Liver (tissue), 9 donors: ENCODE data around the gene GREB1. TPM values are rescaled to one million over a fixed set of nuclear protein-coding genes. Genes with fewer than 3 reads are reported as not detected.

Experiments
- DNase-seq: peaks from one replicate; pipeline ENCODE4 v3.0.0-alpha.2; 2017; ENCODE audit warnings: low spot score
- H3K27ac ChIP-seq, 2 donors: one replicate each; pipeline ENCODE4 v1.7.0; 2013; ENCODE audit warnings: inconsistent platforms in 2 of 2, low read length in 2 of 2, control low read depth in 1 of 2, low read depth in 1 of 2, mild to moderate bottlenecking in 1 of 2
- H3K27me3 ChIP-seq, 4 donors: one replicate each; pipeline versions ENCODE4 v1.6.1 to v1.7.0; 2013; ENCODE audit warnings: low read length in 3 of 4, inconsistent platforms in 1 of 4, mild to moderate bottlenecking in 1 of 4, moderate library complexity in 1 of 4; ENCODE audit not compliant: control insufficient read depth in 4 of 4, insufficient read depth in 4 of 4
- H3K36me3 ChIP-seq, 4 donors: one replicate each; pipeline versions ENCODE4 v1.6.1 to v1.7.0; 2013; ENCODE audit warnings: low read length in 3 of 4, mild to moderate bottlenecking in 3 of 4, low read depth in 1 of 4, moderate library complexity in 1 of 4; ENCODE audit not compliant: control insufficient read depth in 4 of 4, insufficient read depth in 3 of 4
- H3K4me1 ChIP-seq, 4 donors: one replicate each; pipeline versions ENCODE4 v1.6.1 to v1.7.0; 2013; ENCODE audit warnings: low read length in 3 of 4, mild to moderate bottlenecking in 3 of 4, moderate library complexity in 1 of 4; ENCODE audit not compliant: control insufficient read depth in 4 of 4, insufficient read depth in 4 of 4
- H3K4me3 ChIP-seq, 3 donors: one replicate each; pipeline versions ENCODE4 v1.6.1 to v1.7.0; 2013; ENCODE audit warnings: low read length in 3 of 3, control low read depth in 1 of 3, low read depth in 1 of 3, mild to moderate bottlenecking in 1 of 3
- H3K9ac ChIP-seq, 2 donors: one replicate each; pipeline ENCODE4 v1.7.0; 2013; ENCODE audit warnings: low read length in 2 of 2, mild to moderate bottlenecking in 2 of 2, moderate library complexity in 2 of 2, control low read depth in 1 of 2, low read depth in 1 of 2
- H3K9me3 ChIP-seq, 4 donors: one replicate each; pipeline versions ENCODE4 v1.6.1 to v1.7.0; 2013; ENCODE audit warnings: low read length in 3 of 4; ENCODE audit not compliant: control insufficient read depth in 4 of 4
- CTCF ChIP-seq: fragments of 150-350 bp; IDR thresholded peaks from 2 replicates; pipeline ENCODE4 v1.5.1; 2017; ENCODE audit warnings: improper control_type of control experiment, low read depth, low read length; ENCODE audit not compliant: missing input control
- EGR1 ChIP-seq, 2 donors: IDR thresholded peaks; 2 replicates each; pipeline ENCODE4 v1.6.1; 2016 to 2018; ENCODE audit warnings: antibody characterized with exemption in 2 of 2, low read depth in 2 of 2
- FOXA1 ChIP-seq: IDR thresholded peaks from 2 replicates; pipeline ENCODE4 v1.6.1; 2016; ENCODE audit warnings: antibody characterized with exemption
- FOXA2 ChIP-seq: IDR thresholded peaks from 2 replicates; pipeline ENCODE4 v1.6.1; 2016; ENCODE audit warnings: antibody characterized with exemption
- GABPA ChIP-seq, 2 donors: IDR thresholded peaks in 1 of 2; conservative IDR thresholded peaks in 1 of 2; 2 replicates each; pipeline ENCODE4 v1.6.1; 2016; ENCODE audit warnings: antibody characterized with exemption in 2 of 2, mild to moderate bottlenecking in 1 of 2, moderate library complexity in 1 of 2
- HNF4A ChIP-seq, 2 donors: conservative IDR thresholded peaks; 2 replicates each; pipeline ENCODE4 v1.6.1; 2016; ENCODE audit warnings: antibody characterized with exemption in 2 of 2, mild to moderate bottlenecking in 2 of 2
- HNF4G ChIP-seq: IDR thresholded peaks from 2 replicates; pipeline ENCODE4 v1.6.1; 2016; ENCODE audit warnings: antibody characterized with exemption
- JUND ChIP-seq, 2 donors: IDR thresholded peaks; 2 replicates each; pipeline ENCODE4 v1.6.1; 2016; ENCODE audit warnings: antibody characterized with exemption in 2 of 2
- MAX ChIP-seq: IDR thresholded peaks from 2 replicates; pipeline ENCODE4 v1.6.1; 2016; ENCODE audit warnings: antibody characterized with exemption
- NR2F2 ChIP-seq: IDR thresholded peaks from 2 replicates; pipeline ENCODE4 v1.6.1; 2016; ENCODE audit warnings: antibody characterized with exemption
- RAD21 ChIP-seq, 2 donors: IDR thresholded peaks; 2 replicates each; pipeline ENCODE4 v1.6.1; 2016; ENCODE audit warnings: antibody characterized with exemption in 2 of 2, mild to moderate bottlenecking in 2 of 2
- REST ChIP-seq: IDR thresholded peaks from 2 replicates; pipeline ENCODE4 v1.6.1; 2016; ENCODE audit warnings: antibody characterized with exemption, mild to moderate bottlenecking
- RXRA ChIP-seq, 2 donors: IDR thresholded peaks; 2 replicates each; pipeline ENCODE4 v1.6.1; 2017 to 2018; ENCODE audit warnings: antibody characterized with exemption in 2 of 2, mild to moderate bottlenecking in 1 of 2
- SP1 ChIP-seq: IDR thresholded peaks from 2 replicates; pipeline ENCODE4 v1.6.1; 2018; ENCODE audit warnings: antibody characterized with exemption, mild to moderate bottlenecking
- TAF1 ChIP-seq: conservative IDR thresholded peaks from 2 replicates; pipeline ENCODE4 v1.6.1; 2016; ENCODE audit warnings: antibody characterized with exemption, mild to moderate bottlenecking
- YY1 ChIP-seq: IDR thresholded peaks from 2 replicates; pipeline ENCODE4 v1.6.1; 2016; ENCODE audit warnings: antibody characterized with exemption, mild to moderate bottlenecking
- WGBS: extraction: QIAGEN DNeasy Blood & Tissue Kit; methylation state at CpG from one replicate; pipeline ENCODE4 v1.1.7; 2013; 5-methylcytosine and 5-hydroxymethylcytosine counted together
- polyA plus RNA-seq, 2 donors: library from polyadenylated mRNA; stranded (reverse) in 1 of 2; unstranded in 1 of 2; fragments of 200-250 nt in 1 of 2; fragments of >200 nt in 1 of 2; fragmentation: Nextera tagmentation in 1 of 2; extraction: Ambion mirVana in 1 of 2; gene quantifications; one replicate each; pipeline versions ENCODE4 v1.2.1 to v1.2.3, GENCODE V29; 2013 to 2015
- total RNA-seq, 2 donors: library from RNA; depleted of rRNA; stranded (reverse); fragments of >200 nt; gene quantifications; one replicate each; pipeline ENCODE4 v1.2.3, GENCODE V29; 2014
- TF ChIP-seq, protein P1 (sequence below): IDR thresholded peaks from 2 replicates; pipeline ENCODE4 v1.6.1; 2016; ENCODE audit warnings: antibody characterized with exemption
- TF ChIP-seq, protein P2 (sequence below): IDR thresholded peaks from 2 replicates; pipeline ENCODE4 v1.6.1; 2016; ENCODE audit warnings: antibody characterized with exemption
- donor health status: healthy.
- donor health status: healthy.
- donor health status: healthy.
- donor health status: healthy.
- donor health status: healthy.

The GREB1 gene
- total and polyA plus RNA-seq, 4 donors, result 1.0 to 6.3 (median 3.6) TPM

DNA sequence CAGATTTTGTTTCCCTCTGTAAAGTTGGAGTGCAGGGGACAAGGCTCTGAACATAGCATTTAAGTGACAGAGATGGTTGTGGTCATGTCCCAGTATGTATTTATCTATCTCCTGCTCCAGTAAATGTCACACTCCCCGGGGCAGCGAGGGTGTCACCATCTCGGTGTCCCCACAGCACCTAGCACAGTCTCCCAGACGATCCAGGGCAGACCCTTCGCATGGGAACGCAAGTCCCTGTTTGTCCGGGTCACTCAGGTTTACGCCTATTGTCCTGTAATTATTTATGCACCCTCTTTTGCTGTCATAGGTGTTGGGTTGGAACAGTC, 148.7 kb downstream of the GREB1 start (continued):
- TF ChIP-seq, protein P1, sequence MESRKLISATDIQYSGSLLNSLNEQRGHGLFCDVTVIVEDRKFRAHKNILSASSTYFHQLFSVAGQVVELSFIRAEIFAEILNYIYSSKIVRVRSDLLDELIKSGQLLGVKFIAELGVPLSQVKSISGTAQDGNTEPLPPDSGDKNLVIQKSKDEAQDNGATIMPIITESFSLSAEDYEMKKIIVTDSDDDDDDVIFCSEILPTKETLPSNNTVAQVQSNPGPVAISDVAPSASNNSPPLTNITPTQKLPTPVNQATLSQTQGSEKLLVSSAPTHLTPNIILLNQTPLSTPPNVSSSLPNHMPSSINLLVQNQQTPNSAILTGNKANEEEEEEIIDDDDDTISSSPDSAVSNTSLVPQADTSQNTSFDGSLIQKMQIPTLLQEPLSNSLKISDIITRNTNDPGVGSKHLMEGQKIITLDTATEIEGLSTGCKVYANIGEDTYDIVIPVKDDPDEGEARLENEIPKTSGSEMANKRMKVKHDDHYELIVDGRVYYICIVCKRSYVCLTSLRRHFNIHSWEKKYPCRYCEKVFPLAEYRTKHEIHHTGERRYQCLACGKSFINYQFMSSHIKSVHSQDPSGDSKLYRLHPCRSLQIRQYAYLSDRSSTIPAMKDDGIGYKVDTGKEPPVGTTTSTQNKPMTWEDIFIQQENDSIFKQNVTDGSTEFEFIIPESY, result no peak
- no peak for TF ChIP-seq RAD21 (IDR thresholded peaks at IDR 0.05)

DNA sequence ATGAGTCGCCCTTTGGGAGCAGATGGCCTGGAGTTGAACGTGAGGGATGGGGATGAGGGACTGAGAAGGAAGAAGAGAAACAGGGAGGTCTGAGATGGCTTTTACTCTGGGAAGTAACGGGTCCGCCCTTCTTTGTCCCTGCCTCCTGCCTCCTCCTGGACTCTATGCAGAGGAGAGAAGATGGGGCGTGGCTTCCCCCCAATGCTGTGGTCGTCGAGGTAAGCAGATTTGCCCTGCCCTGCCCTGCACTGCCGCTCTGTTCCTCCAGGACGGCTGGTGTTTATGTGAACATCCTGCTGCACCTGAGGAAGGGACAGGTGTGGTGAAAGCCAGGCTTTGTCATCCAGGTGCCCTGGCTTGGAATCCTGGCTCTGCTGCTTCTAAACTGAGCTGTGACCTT, 149.6 kb downstream of the GREB1 start:
- Histone ChIP-seq H3K27me3 (no peaks in the 10 kb centered on the region), H3K9me3 (no peaks in the 10 kb centered on the region), H3K27ac (no peak overlapping the region), H3K9ac (no peak overlapping the region), H3K36me3 (no peaks in the 10 kb centered on the region), H3K4me1 (peaks cover 0 to 6% (median 2%) of the 10 kb centered on the region in 4 donors), H3K4me3 (no peak overlapping the region)
- WGBS, result 51% methylated on average over 9 of the region's 9 CpGs
- no peak for TF ChIP-seq REST
- no peak for TF ChIP-seq FOXA1
- no peak for TF ChIP-seq CTCF
- TF ChIP-seq GABPA (IDR thresholded peaks at IDR 0.05 in 1 of 2, conservative IDR thresholded peaks at IDR 0.05 in 1 of 2), result no peak
- no peak for TF ChIP-seq YY1
- TF ChIP-seq, protein P2, sequence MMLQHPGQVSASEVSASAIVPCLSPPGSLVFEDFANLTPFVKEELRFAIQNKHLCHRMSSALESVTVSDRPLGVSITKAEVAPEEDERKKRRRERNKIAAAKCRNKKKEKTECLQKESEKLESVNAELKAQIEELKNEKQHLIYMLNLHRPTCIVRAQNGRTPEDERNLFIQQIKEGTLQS, result no peak
- TF ChIP-seq TAF1, result no peak
- no peak for TF ChIP-seq HNF4G
- TF ChIP-seq RXRA (IDR thresholded peaks at IDR 0.05), result no peak
- TF ChIP-seq SP1, result no peak
- no peak for TF ChIP-seq FOXA2
- no peak for TF ChIP-seq MAX
- no peak for TF ChIP-seq JUND (IDR thresholded peaks at IDR 0.05)
- no peak for TF ChIP-seq RAD21 (IDR thresholded peaks at IDR 0.05)
- no peak for TF ChIP-seq EGR1 (IDR thresholded peaks at IDR 0.05; ENCODE audit: low read depth in 2 of 2)
- TF ChIP-seq NR2F2, result no peak
- TF ChIP-seq HNF4A (conservative IDR thresholded peaks at IDR 0.05), result no peak
- TF ChIP-seq, protein P1, result no peak
- DNase-seq, result no peak
